Inferior parietal cortex (tissue), 1 donor: ENCODE measurements around the gene ODF2.
"Not testable (repeated sequence)": the region's sequence is repeated elsewhere in the genome, so short reads cannot be mapped to it uniquely, and the experiment has no call there.

ENCODE experiments used
- DNase-seq: peaks from one replicate; pipeline ENCODE4 v3.0.0-alpha.2; 2016; ENCODE audit errors: extremely low spot score

ODF2 gene

DNA sequence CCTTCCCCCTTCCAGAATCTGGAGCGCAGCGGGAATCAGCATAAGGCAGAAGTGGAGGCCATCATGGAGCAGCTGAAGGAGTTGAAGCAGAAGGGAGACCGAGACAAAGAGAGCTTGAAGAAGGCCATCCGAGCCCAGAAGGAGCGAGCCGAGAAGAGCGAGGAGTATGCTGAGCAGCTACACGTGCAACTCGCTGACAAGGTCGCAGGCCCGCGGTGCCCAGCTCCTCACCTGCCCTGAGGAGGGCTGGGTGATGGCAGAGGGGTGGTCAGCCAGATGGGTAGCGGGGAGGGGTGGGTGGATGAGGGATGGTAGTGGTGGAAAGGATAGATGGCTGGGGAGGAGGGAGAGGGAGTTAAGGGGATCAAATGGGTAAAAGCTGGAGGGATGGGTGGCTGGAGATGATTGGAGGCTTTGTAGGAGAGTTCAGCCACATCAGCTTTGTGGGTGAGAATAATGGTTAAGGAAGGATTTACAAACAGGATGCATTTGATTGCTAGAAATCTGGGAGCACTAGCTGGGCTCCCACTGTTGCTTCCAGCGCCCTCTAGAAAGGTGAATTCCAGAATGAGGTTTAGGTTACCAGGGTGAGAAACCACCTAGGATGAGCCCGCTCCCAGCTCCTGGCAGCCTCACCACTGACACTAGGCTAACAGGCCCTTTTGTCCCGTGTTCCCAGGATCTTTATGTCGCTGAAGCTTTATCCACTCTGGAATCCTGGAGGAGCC is 29.0 kb downstream of the ODF2 start:
- DNase-seq, result no peak

DNA sequence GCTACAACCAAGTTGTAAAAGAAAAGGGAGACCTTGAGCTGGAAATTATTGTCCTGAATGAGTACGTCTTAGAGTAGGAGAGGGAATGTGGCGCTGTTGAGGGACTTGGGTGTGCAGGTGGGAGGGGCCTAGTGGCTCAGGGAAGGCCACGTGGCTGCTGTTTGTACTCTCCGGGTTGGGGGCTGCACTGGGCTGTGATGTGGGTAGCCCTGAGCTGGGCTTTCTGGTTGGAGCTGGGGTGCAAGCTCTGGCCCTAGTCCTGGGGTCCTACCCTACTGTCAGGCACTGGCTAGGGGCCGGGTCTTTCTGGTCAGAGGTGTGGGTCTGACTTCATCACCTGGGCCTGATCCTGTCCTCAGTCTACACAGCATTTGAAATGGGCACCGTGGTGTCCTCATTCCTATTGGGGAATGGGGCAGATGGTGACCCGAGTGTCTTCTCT is 29.6 kb downstream of the ODF2 start:
- no peak for DNase-seq

DNA sequence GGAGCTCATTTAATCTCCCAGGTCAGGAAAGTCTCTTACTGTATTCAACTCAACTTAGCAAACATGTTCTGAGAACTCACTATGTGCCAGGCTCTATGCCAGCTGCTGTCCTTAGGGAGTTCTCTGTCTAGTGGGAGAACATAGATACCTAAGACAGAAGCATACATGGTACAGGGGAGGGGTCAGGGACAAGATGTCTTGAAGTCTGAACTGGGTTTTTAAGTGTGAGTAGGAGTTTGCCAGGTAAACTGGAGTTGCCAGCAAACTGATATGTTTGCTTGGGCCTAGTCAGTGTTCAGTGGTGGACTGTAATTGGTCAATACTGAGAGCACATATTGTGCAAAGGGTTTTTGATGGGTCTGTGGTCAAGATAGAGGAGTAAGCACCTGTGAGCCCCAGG is 30.4 kb downstream of the ODF2 start:
- DNase-seq, result no peak

DNA sequence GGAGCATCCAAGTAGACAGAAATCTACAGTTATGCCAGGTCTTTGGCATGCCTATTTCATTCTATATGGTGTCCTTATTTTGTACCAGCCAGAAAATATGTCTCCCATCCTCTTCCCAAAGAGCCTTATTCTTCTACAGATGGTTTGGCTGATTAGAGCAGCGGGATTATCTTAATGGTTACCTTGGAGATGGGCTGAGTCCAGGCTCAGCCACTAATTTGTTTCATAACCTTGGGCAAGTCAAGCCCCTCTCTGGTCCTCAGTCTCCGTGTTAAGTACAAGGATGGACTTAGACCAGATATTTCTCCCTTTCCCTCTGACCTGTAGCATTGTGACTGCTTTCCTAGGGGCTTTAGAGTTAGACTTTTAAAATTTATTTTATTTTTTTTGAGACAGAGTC is 37.6 kb downstream of the ODF2 start:
- DNase-seq, result no peak

DNA sequence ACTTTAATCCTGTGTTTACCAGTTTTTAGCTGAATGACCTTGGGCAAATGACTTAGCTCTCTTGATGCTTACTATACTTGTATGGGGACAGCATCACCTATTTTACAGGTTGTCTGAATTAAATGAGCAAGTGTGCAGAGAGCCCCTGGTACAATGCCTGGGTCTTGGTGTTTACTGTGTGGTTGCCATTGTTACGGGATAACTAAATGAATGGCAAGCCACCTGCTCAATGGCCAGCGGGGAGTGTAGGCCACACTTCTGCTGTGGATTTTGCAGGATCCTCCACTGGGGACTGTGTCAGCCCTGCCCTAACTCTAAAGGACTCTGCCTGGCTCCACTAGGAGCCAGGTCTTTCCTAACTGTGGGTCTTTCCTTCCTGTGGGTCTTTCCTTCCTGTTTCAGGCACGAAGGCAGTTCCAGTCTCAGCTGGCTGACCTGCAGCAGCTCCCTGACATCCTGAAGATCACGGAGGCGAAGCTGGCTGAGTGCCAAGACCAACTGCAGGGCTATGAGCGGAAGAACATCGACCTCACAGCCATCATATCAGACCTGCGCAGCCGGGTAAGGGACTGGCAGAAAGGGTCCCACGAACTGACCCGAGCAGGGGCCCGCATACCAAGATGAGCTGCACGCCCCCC is 38.4 kb downstream of the ODF2 start:
- peak; percentile 20 for DNase-seq

DNA sequence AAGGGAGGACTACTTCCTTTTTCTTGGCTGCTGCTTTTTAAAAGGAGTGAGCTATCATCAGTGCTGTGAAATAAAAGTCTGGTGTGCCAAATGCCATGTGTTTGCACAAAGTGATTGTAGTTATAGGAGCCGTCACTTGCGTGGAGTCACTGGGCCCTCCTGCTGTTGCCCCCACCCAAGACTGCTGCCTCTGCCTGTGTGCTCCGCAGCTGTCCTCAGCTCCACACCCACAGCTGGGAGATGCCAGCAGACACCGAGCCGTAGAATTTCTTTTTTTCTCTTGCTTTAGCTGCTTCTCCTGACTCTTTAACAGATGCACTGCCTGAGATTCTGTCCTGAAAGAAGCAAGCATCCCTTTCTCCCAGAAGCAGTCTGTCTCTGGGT is 38.9 kb downstream of the ODF2 start:
- DNase-seq, result no peak

DNA sequence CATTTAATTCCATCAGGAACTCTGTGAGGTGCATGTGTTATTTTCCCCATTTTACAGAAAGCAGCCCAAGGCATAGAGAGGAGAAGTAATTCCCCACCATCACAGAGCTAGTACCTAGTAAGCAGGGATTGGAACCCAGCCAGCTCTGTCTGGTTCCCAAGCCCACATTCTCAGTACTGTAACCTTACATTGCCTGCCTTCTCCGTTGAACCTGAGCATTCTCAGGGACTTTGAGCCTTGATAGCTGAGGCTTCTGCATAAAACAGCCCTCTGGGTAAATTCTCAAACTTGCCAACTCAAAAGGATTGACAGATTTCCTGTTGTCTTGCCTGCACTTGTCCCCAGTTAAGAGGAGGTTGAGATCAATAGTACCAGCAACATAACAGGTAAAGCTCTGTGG is 39.5 kb downstream of the ODF2 start:
- DNase-seq, result no peak

DNA sequence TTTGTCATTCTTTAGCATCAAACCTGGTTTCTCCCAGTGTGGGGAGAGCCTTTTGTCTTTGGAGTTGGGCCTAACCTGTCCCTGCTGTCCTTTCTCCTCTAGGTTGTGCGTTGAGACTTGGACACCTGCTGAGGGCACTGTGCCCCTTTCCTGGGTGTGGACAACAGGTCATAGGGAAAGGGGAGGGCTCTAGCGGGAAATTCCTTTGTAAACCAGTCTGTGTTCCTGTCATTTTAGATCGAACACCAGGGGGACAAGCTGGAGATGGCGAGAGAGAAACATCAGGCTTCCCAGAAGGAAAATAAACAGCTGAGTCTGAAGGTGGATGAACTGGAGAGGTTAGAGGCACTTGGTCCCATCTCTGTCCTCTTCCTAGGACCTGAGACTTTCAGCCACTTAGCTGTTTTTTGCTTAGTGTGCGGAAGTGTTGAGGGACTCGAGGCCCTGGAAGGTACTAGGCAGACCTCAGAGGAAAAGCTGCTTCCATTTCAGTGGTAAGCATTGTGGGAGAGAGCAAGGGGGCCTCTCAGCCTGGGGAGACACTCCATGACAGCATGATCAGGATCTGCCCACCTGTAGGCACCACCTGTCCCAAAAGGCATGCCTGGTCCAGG is 40.1 kb downstream of the ODF2 start:
- no peak for DNase-seq

DNA sequence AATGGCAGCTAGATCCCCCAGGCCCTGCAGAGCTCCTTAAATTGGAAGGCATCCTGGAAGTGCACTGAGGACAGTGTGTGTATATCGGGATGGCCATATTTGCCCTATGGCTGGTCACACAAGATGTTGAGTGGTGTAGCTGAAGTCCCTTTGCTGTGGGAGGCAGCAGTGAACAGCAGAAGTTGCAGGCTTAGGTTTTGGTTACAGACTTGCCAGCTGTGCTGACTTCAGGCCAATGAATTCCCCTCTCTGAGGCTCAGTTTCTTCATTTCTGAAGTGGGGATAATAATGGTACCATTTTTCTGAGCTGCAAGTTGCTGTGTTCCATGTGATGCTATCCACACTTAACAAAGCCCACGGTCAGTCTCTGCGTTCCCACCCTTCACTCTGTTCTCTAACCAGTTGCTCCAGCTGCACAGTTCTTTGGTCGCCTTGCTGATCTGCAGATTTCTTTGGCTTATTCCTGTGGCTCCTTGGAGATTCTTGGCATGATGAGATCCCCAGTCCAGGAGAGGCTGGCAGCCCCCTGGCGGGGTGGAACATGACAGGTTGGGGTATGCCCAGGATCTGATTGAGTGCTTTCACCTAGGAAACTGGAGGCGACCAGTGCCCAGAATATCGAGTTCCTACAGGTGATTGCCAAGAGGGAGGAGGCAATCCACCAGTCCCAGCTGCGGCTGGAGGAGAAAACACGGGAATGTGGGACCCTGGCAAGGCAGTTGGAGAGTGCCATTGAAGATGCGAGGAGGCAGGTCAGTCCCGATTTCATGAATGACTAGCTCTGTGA is 42.2 kb downstream of the ODF2 start:
- DNase-seq, result no peak

DNA sequence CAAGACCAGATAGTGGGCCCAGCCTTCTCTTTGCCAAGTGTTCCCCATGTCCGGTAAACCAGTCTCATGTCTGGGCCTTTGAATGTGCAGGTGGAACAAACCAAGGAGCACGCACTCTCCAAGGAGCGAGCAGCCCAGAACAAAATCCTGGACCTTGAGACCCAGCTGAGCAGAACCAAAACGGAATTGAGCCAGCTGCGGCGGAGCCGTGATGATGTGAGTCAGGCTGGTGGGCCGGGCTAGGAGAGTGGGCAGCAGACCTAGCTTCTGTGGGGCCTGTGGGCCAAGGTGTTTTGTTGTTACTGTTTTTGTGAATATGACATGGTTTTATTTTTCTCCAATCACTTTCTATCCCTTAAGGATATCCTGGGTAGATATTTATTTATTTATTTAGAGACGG is 43.1 kb downstream of the ODF2 start:
- no peak for DNase-seq

DNA sequence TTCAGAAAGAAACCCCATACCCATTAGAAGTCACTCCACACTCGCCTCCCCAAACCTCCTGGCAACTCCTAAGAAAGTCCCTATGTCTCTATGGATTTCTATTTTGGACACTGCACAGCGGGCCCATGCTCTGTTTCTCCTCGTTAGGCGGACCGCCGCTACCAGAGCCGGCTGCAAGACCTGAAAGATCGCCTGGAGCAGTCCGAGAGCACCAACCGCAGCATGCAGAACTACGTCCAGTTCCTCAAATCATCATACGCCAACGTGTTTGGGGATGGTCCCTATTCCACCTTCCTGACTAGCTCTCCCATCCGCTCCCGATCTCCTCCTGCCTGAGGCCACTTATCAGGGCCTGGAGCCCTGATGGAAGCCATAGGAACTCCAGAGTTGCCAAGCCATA is 44.1 kb downstream of the ODF2 start:
- no peak for DNase-seq

DNA sequence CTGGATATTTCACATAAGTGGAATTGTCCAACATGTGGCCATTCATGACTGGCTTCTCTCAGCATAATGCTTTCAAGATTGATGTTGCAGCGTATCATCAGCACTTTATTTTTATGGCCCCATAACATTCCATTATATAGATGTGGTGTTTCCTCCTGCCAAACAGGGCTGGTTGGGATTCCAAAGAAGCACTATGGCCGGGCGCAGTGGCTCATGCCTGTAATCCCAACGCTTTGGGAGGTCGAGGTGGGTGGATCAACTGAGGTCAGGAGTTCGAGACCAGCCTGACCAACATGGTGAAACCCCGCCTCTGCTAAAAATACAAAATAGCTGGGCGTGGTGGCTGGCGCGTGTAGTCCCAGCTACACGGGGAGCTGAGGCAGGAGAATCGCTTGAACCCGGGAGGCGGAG is 47.6 kb downstream of the ODF2 start:
- DNase-seq, result not testable (repeated sequence)

DNA sequence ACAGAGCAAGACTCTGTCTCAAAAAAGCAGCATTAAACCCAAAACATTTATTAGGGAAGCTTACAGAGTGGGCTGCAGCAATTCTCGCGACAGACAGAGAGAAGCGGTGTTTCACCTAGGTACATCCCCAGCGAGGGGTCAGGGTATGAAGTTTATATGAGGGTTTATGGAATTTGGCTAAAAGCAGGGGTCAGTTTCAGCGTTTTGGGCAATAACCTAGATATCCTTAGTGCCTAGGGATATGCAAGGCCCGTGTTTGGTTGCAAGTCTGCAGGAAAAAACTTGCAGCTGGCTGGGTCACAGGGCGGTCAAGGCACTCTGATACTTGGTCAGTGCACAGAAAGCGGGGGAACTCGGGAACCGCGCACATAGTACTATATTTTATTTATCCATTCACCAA is 48.1 kb downstream of the ODF2 start:
- DNase-seq, result no peak

DNA sequence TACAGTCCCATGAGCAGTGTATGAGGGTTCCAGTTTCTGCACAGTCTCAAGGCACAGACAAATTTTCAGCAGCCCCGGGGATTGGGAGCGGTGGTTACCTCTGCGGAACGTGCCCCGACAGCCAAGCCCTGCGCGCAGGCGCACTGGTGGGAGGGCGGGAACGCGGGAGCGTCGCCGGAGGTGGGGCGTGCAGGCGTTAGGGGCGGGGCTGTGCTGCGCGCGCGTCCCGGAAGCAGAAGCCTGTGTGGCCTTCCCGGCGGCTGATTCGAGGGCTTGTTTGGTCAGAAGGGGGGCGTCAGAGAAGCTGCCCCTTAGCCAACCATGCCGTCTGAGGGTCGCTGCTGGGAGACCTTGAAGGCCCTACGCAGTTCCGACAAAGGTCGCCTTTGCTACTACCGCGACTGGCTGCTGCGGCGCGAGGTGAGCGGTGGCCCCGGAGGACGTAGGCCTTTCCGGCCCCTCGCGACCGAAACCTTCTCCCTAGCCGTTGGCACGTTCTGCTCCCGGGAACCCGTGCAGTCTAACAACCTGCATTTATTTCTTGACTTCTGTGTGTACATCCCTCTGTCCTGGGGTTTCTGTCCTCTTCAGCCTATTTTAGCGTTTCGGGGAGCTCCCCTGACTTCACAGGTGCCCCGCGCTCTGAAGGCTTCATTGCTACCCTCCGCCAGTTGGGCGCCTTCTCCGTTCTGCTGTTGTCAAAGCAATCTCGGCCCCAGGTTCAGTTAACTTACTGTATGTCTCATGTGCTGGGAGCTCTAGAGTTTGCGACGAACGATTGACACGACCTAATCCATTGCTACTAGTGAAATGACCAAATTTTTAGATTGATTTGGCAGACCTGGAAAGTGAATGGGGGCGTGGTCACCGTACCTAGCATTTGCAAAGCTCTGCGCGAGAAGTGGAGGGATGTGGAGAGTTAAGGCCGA is 48.9 kb downstream of the ODF2 start, which contains the start of gene GLE1:
Gene GLE1, plus strand, starts transcription at position 235 of the 929 bp plus-strand sequence. Its CDS starts 87 bp downstream, at position 322.
- peak; percentile 96 for DNase-seq

DNA sequence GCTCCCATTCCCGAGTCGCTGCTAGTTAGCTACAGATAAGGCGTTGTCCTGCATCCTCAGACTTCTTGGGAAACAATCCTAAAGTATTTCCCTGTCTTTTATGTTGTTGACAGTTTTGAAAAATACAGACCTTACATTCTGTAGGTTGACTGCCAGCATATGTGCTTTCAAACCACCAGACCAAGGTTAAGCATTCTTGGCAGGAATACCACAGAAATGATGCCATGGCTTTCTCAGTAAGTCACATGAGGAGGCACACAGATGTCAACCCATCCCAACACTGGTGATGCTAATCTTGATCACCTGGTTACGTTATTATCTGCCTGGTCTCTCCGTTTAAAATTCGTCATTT is 49.6 kb downstream of the ODF2 start:
- DNase-seq, result no peak

DNA sequence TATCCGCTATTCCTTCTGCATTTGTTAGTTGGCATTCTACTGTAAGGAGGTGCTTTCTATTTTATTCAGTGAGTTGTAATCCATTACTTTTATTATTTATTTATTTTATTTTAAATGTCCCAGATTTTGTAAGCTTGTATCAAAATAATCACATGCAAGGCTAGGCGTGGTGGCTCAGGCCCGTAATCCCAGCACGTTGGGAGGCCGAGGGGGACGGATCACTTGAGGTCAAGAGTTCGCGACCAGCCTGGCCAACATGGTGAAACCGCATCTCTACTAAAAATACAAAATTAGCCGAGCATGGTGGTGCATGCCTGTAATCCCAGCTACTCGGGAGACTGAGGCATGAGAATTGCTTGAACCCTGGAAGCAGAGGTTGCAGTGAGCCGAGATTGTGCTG is 50.1 kb downstream of the ODF2 start:
- not testable (repeated sequence) for DNase-seq

DNA sequence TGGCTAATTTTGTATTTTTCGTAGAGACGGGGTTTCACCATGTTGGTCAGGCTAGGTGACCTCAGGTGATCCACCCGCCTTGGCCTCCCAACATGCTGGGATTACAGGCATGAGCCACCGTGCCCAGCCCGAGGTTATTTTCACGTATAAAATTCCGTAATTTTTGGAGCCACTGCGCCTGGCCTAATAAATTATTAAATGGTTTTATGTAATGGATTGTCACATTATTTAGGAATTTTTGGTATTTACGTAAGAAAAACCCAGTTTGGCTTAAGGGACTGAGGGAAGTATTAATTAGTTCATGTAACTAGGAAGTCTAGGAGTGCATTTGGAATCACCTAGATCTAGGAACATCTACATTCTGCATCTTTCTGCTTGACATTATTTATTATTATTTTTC is 57.0 kb downstream of the ODF2 start:
- DNase-seq, result no peak

DNA sequence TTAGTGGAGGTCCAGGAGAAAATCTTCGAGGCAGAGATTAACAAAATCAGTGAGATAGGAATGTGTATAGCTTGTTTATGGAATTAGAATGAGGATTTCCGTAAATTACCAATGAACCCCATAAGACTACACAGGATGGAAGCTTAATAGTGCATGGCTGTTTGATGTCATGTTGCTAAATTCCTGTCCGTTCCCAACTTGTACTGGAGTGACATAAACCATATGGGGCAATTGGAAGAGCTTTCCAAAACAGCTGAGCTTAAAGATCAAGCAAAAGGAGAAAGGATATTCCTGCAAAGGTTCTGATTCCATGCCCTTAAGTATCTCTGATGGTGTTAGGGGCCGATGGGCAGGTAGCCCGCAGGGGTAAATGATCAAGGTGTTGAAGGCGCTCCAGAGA is 66.2 kb downstream of the ODF2 start:
- no peak for DNase-seq

DNA sequence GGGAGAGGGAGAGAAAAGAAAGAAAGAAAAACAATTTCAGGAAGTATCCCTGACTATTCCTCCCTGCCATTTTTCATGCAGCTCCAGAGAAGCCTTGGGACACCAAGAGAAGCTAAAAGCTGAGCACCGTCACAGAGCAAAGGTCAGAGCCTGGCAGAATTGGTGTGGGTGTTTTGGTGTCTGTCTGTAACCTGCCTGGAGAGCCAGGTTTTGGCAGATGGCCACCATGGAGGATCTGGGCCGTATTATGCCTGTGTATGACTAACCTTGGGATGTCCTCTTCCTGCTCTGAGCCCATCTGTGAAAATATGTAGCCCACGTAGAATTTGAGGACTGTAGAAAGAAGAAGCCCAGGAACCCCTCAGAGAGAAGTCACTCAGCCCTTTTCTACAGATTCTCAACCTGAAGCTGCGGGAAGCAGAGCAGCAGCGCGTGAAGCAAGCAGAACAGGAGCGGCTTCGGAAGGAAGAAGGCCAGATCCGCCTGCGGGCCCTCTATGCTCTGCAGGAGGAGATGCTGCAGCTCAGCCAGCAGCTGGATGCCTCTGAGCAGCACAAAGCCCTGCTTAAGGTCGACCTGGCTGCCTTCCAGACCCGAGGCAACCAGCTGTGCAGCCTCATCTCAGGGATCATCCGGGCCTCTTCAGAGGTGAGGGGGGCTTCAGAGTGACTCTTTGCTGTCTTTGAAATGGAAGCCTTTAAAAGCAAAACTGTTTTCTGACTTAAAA is 67.6 kb downstream of the ODF2 start:
- DNase-seq, result no peak

DNA sequence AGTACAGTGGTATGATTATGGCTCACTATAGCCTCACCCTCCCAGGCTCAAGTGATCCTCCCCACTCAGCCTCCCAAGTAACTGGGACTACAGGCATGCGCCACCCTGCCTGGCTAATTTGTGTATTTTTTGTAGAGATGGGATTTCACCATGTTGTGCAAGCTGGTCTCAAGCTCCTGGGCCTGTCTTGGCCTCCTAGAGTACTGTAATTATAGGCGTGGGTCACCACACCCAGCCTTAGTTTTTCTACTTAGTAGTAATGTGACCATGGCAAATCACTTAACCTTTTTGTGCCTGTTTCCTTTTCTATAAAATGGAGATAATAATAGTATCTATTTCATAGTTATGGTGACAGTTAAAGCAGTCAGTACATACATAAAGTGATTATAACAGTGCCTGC is 70.9 kb downstream of the ODF2 start:
- no peak for DNase-seq
